ENCODE data around the gene FUT6. TPM values are rescaled to one million over a fixed set of nuclear protein-coding genes. Genes with fewer than 3 reads are reported as not detected.

FUT6 gene
- total RNA-seq, 1 donor from 2014 or later: not detected

DNA sequence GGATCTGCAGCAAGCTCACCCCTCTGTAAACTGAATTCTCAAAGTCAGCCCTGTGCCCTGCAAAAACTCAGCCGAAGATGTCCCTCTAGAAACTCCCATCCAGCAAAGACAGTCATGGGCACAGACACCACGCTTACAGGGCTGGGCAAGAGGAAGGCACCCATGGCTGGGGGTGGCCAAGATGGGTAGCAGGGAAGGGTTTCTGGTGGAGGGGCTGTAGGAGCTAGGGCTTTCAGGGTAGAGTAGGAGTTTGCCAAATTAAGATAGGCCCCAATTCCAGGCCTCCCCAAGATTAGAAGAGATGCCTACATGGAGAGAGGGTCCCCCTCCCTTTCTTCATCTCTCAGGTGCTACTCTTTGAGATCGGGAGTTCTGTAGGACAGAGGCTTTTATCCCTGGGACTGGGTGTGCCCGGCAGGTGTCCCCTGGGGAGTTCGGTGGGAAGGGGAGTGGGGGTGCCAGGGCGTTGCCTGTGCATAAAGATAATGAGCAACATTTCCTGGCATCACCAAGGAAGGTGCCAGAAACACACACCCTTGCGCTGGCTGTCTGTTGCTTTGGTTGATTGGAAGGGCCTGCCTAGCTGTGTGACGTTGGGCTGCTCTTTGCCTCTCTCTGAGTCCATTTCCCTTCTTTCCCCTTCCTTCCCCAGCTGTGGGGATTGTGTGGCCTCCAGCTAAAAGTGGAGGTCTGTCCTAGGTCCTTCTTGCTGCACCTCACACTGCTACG lies 25.2 kb downstream of the FUT6 start:
- TF ChIP-seq, protein P1, sequence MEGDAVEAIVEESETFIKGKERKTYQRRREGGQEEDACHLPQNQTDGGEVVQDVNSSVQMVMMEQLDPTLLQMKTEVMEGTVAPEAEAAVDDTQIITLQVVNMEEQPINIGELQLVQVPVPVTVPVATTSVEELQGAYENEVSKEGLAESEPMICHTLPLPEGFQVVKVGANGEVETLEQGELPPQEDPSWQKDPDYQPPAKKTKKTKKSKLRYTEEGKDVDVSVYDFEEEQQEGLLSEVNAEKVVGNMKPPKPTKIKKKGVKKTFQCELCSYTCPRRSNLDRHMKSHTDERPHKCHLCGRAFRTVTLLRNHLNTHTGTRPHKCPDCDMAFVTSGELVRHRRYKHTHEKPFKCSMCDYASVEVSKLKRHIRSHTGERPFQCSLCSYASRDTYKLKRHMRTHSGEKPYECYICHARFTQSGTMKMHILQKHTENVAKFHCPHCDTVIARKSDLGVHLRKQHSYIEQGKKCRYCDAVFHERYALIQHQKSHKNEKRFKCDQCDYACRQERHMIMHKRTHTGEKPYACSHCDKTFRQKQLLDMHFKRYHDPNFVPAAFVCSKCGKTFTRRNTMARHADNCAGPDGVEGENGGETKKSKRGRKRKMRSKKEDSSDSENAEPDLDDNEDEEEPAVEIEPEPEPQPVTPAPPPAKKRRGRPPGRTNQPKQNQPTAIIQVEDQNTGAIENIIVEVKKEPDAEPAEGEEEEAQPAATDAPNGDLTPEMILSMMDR (IDR thresholded peaks at IDR 0.05): no peak
- H3K9me3 Mint-ChIP-seq: no peaks in the 10 kb centered on the region
- ATAC-seq (ENCODE audit: low read depth) (no peak), DNase-seq (no peak)
- H3K27ac Mint-ChIP-seq: no peak overlapping the region
- intact Hi-C loops (cut with micrococcal nuclease): no loop called here
- no peaks in the 10 kb centered on the region for H3K4me1 Mint-ChIP-seq
- H3K4me3 Mint-ChIP-seq: no peak overlapping the region
- H3K27me3 Mint-ChIP-seq: peaks cover 4% of the 10 kb centered on the region
- POLR2A ChIA-PET: no interaction called here
- CTCF ChIA-PET: interaction anchor here (1.5 kb wide), 1 partner anchor 10 kb away, joined by 3 read pairs; no protein-coding TSS in a partner anchor
- H3K36me3 Mint-ChIP-seq (ENCODE audit: low read depth): no peaks in the 10 kb centered on the region

DNA sequence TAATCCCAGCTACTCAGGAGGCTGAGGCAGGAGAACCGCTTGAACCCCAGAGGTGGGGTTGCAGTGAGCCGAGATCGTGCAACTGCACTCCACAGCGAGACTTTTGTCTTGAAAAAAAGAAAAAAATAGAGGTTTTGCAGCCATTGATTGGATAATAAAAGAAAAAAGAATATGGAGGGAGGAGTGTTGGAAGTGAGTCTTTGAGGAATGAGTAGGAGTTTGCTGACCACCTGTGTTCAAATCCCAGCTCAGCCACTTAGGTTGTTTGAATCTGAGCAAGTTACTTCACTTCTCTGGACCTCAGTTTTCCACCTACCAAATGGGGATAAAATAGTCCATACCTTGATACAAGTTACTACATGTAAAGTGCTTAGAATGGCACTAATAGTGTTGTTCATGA lies 28.4 kb downstream of the FUT6 start:
- Mint-ChIP-seq H3K27ac (no peak overlapping the region), H3K9me3 (no peaks in the 10 kb centered on the region), H3K4me3 (no peak overlapping the region), H3K4me1 (no peaks in the 10 kb centered on the region), H3K27me3 (no peaks in the 10 kb centered on the region), H3K36me3 (ENCODE audit: low read depth) (no peaks in the 10 kb centered on the region)
- intact Hi-C loops (cut with micrococcal nuclease): no loop called here
- TF ChIP-seq, protein P1 (IDR thresholded peaks at IDR 0.05): no peak
- DNase-seq (no peak), ATAC-seq (ENCODE audit: low read depth) (no peak)
- ChIA-PET POLR2A (no interaction called here), CTCF (no interaction called here)

DNA sequence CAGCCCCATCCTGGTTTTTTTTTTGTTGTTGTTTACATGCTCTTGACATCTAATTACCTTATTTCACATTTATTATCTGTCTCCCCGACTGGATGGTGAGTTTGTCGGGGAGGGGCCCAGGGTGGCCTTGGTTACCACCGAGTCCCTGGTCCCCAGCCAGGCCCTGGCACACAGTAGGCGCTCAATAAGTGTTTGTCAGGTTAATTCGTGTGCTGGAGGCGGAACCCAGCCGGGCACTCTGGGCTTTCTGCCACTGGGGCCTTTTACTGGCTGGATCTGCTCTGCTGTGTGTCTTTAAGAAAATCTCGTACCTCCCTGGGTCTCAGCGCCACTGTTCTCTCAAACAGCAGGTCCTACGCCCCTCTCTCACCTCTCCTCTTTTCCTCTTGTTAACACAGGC lies 30.0 kb downstream of the FUT6 start:
- H3K27me3 Mint-ChIP-seq: no peaks in the 10 kb centered on the region
- peaks cover 4% of the 10 kb centered on the region for H3K4me1 Mint-ChIP-seq
- no peaks in the 10 kb centered on the region for H3K36me3 Mint-ChIP-seq (ENCODE audit: low read depth)
- DNase-seq: no peak
- no peak for ATAC-seq (ENCODE audit: low read depth)
- CTCF ChIA-PET: no interaction called here
- H3K27ac Mint-ChIP-seq: no peak overlapping the region
- TF ChIP-seq, protein P1 (IDR thresholded peaks at IDR 0.05): no peak
- POLR2A ChIA-PET: no interaction called here
- intact Hi-C loops (cut with micrococcal nuclease): no loop called here
- no peak overlapping the region for H3K4me3 Mint-ChIP-seq
- H3K9me3 Mint-ChIP-seq: no peaks in the 10 kb centered on the region

DNA sequence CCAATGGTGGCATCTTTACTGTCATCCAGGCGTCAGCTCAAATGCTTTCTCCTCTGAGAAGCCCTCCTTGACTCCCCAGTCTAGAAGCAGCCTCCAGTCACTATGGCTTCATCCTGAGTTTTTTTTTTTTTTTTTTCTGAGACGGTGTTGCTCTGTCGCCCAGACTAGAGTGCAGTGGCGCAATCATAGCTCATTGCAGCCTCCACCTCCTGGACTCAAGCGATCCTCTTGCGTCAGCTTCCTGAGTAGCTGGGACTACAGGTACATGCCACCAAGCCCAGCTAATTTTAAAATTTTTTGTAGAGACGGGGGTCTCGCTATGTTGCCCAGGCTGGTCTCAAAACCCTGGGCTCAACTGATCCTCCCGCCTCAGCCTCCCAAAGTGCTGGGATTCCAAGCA lies 30.4 kb downstream of the FUT6 start:
- Mint-ChIP-seq H3K4me1 (peaks cover 8% of the 10 kb centered on the region), H3K36me3 (ENCODE audit: low read depth) (no peaks in the 10 kb centered on the region), H3K9me3 (no peaks in the 10 kb centered on the region), H3K27me3 (no peaks in the 10 kb centered on the region), H3K4me3 (no peak overlapping the region), H3K27ac (no peak overlapping the region)
- DNase-seq: no peak
- POLR2A ChIA-PET: no interaction called here
- CTCF ChIA-PET: no interaction called here
- intact Hi-C loops (cut with micrococcal nuclease): no loop called here
- no peak for ATAC-seq (ENCODE audit: low read depth)
- TF ChIP-seq, protein P1 (IDR thresholded peaks at IDR 0.05): no peak

DNA sequence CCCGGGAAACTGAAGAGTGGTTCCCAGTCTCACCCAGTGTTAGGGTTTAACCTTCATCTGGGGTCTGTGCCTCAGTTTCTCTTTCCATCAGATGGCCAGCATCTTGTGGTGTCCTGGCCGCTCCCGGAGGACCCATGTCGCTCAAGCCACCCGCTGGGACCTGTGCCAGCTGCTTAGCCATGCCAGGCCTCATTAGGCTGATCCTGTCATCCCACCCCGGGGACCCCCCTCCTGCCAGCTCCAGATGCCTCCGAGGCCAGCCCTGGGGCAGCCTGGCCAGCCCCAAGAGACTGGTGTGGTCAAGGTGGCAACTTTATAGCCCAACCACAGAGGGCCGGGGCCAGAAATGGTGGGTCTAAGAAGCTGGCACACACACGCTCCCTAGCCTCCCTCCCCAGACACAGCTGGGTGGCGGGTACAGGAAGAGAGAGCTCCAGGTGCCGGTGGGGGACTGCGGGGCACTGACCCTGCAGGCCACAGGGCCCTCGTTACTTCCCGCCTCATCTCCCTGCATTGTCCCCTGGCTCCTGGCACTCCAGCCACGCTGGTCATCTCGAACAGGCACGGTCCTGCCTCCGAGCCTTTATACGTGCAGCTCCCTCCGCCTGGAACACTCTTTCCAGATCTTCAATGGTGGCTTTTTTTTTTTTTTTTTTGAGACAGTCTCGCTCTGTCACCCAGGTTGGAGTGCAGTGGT lies 31.2 kb downstream of the FUT6 start:
- intact Hi-C loops (cut with micrococcal nuclease): no loop called here
- CTCF ChIA-PET: no interaction called here

More for the DNA sequence above, 31.2 kb downstream of the FUT6 start:
- POLR2A ChIA-PET: no interaction called here
- no peak for DNase-seq
- H3K36me3 Mint-ChIP-seq (ENCODE audit: low read depth): no peaks in the 10 kb centered on the region
- H3K9me3 Mint-ChIP-seq: no peaks in the 10 kb centered on the region
- H3K27me3 Mint-ChIP-seq: peaks cover 4% of the 10 kb centered on the region
- no peak overlapping the region for H3K27ac Mint-ChIP-seq
- no peak for ATAC-seq (ENCODE audit: low read depth)
- TF ChIP-seq, protein P1 (IDR thresholded peaks at IDR 0.05): no peak
- peaks cover 14% of the 10 kb centered on the region for H3K4me1 Mint-ChIP-seq
- H3K4me3 Mint-ChIP-seq: no peak overlapping the region
